GM23248 (cell line): Measurements from ENCODE around the gene SERTAD2. TPM values are rescaled to one million over a fixed set of nuclear protein-coding genes. Genes with fewer than 3 reads are reported as not detected.

Source experiments
- DNase-seq: peaks from one replicate; pipeline ENCODE4 v3.0.0-alpha.2; 2015
- H2AFZ ChIP-seq: fragments of 200-600 bp; sonication (generic); 2 replicates; pipeline ENCODE4 v1.6.1; 2016; ENCODE audit warnings: antibody characterized with exemption
- H3F3A ChIP-seq: fragments of 200-600 bp; sonication (generic); 2 replicates; pipeline ENCODE4 v1.6.1; 2016; ENCODE audit warnings: mild to moderate bottlenecking, antibody characterized with exemption, mixed run types; ENCODE audit not compliant: insufficient read depth
- H3K27ac ChIP-seq: fragments of 200-600 bp; sonication (generic); 2 replicates; pipeline ENCODE4 v1.5.1; 2016; ENCODE audit warnings: mild to moderate bottlenecking
- H3K27me3 ChIP-seq: fragments of 200-600 bp; sonication (generic); replicated peaks from 2 replicates; pipeline ENCODE4 v1.6.1; 2016; ENCODE audit warnings: mild to moderate bottlenecking; ENCODE audit not compliant: insufficient read depth
- H3K36me3 ChIP-seq: fragments of 200-600 bp; sonication (generic); 2 replicates; pipeline ENCODE4 v1.6.1; 2016; ENCODE audit warnings: low read depth, mild to moderate bottlenecking
- H3K4me1 ChIP-seq: fragments of 200-600 bp; sonication (generic); 2 replicates; pipeline ENCODE4 v1.6.1; 2016; ENCODE audit warnings: mild to moderate bottlenecking; ENCODE audit not compliant: insufficient read depth
- H3K4me2 ChIP-seq: fragments of 200-600 bp; sonication (generic); one replicate; pipeline ENCODE4 v1.6.1; 2016; ENCODE audit warnings: mild to moderate bottlenecking; ENCODE audit not compliant: unreplicated experiment
- H3K4me3 ChIP-seq: fragments of 200-600 bp; sonication (generic); 2 replicates; pipeline ENCODE4 v1.5.1; 2016; ENCODE audit warnings: mild to moderate bottlenecking
- H3K79me2 ChIP-seq: fragments of 200-600 bp; sonication (generic); 2 replicates; pipeline ENCODE4 v1.6.1; 2016; ENCODE audit warnings: mild to moderate bottlenecking; ENCODE audit not compliant: insufficient read depth
- H3K9ac ChIP-seq: fragments of 200-600 bp; sonication (generic); 2 replicates; pipeline ENCODE4 v1.6.1; 2016; ENCODE audit warnings: mild to moderate bottlenecking
- H3K9me2 ChIP-seq: fragments of 200-600 bp; sonication (generic); 2 replicates; pipeline ENCODE4 v1.6.1; 2016; ENCODE audit warnings: mixed run types, mild to moderate bottlenecking, moderate library complexity; ENCODE audit not compliant: insufficient read depth
- H3K9me3 ChIP-seq: fragments of 200-600 bp; sonication (generic); one replicate; pipeline ENCODE4 v1.6.1; 2017; ENCODE audit warnings: low read depth
- H4K20me1 ChIP-seq: fragments of 200-600 bp; sonication (generic); 2 replicates; pipeline ENCODE4 v1.6.0; 2016; ENCODE audit not compliant: insufficient read depth
- EZH2 ChIP-seq: fragments of 200-600 bp; sonication (generic); IDR thresholded peaks from 2 replicates; pipeline ENCODE4 v1.6.1; 2018; ENCODE audit warnings: antibody characterized with exemption, mild to moderate bottlenecking; ENCODE audit not compliant: insufficient read depth, poor library complexity, severe bottlenecking
- EZH2phosphoT487 ChIP-seq: fragments of 200-600 bp; sonication (generic); IDR thresholded peaks from 2 replicates; pipeline ENCODE4 v1.6.1; 2018; ENCODE audit warnings: antibody characterized with exemption, moderate library complexity, mild to moderate bottlenecking, low read depth; ENCODE audit not compliant: insufficient read depth
- WGBS, 2 experiments: methylation state at CpG; one replicate each; pipeline ENCODE4 v1.1.6; 2015 to 2017; ENCODE audit warnings: low lambda C conversion rate in 2 of 2, low coverage in 1 of 2; ENCODE audit errors: missing lambda C conversion rate in 2 of 2; 5-methylcytosine and 5-hydroxymethylcytosine counted together
- in situ Hi-C: fragments of 300-500 bp; cut with MboI; formaldehyde crosslinking; loops from 2 replicates; pipeline ENCODE4 v1.15.0; 2020
- polyA plus RNA-seq: library from polyadenylated mRNA; unstranded; fragments of >200 nt; fragmentation: Nextera tagmentation; extraction: Ambion mirVana; gene quantifications from 2 replicates; pipeline ENCODE4 v1.2.1, GENCODE V29; 2016
- total RNA-seq: library from RNA; depleted of rRNA; stranded (reverse); fragments of >200 nt; shearing (Covaris generic); gene quantifications from 2 replicates; pipeline ENCODE4 v1.2.3, GENCODE V29; 2014

The SERTAD2 gene
- total and polyA plus RNA-seq, 2 experiments from 2014 or later: 21.0 to 30.0 TPM

DNA sequence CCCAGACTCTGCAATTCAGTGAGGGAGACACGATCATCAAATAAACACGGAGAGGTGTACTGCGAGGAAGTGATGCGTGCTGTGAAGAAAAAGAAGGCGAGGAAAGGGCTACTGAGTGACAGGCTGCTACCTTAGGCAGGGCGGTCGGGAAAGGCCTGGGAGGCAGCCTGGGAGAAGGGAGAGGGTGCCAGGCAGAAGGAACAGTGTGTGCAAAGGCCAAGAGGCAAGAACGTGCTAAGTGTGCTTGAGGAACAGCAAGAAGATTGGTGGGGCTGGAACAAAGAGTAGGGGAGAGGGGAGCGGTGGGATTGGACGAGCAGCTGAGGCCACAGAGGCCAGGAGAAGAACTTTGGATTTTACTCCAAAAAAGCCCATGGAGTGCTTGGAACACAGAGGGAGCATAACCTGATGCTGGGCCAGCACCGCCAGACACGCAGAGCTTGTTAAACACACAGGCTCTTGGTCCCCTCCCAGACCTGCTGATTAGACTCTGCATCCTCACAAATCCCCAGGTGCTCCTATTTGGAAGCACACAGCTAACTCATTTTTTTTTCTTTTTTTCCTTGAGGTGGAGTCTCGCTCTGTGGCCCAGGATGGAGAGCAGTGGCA, 30.4 kb downstream of the SERTAD2 start:
- Histone ChIP-seq H3K79me2 (no peaks in the 10 kb centered on the region), H2AFZ (no peak overlapping the region)

DNA sequence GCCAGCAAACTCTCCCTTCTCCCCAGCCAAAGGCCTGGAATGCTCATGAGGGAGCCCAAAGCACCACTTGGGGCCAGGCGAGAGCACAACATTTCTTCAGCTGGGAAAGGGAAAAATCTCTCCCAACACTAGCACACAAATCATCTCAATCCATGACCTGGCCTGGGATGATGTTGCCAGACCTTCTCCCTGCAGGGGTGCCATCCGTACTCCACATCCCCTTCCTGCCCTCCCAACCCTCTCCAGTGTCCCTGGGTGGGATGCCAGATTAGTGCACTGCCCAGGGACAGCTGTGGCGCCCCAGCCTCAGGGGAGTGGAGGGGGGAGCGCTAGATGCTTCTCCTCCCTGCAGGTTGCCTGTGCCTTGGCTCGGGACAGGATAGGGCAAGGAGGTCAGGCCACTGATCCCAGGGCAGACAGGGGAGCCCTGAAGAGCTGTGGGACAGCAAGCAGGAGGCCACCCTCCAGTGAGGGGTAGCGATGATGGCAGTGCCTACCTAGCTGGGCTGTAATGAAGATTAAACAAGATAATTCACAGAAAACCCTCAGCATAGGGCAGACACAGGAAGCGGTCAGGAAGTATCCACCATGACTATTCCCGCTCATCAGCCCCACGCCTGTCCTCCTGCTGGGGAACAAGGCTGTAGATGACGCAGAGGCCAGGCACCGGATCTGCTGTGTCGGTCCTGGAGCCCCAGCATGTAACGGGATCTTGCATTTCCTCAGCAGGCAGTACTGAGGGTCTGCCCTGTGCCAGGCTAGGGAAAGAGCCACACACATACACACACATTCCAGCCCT, 31.1 kb downstream of the SERTAD2 start:
- H3K9ac ChIP-seq: no peak overlapping the region
- no peaks in the 10 kb centered on the region for H3K36me3 ChIP-seq
- no peak overlapping the region for H3K4me3 ChIP-seq
- H3K9me2 ChIP-seq: no peaks in the 10 kb centered on the region
- 81 to 82% methylated on average over 13 of the region's 13 CpGs for WGBS, 2 experiments
- DNase-seq: no peak
- H3K4me1 ChIP-seq: no peaks in the 10 kb centered on the region
- in situ Hi-C loops: no loop called here
- H3K4me2 ChIP-seq: no peak overlapping the region
- no peaks in the 10 kb centered on the region for H3K79me2 ChIP-seq
- no peak overlapping the region for H3K27ac ChIP-seq
- H3K27me3 ChIP-seq: no peaks in the 10 kb centered on the region
- no peaks in the 10 kb centered on the region for H3K9me3 ChIP-seq
- TF ChIP-seq EZH2 (no peak), EZH2phosphoT487 (no peak)
- no peaks in the 10 kb centered on the region for H3F3A ChIP-seq
- H4K20me1 ChIP-seq: no peaks in the 10 kb centered on the region
- no peak overlapping the region for H2AFZ ChIP-seq

More for the DNA sequence above, 30.4 kb downstream of the SERTAD2 start:
- in situ Hi-C loops: no loop called here
- Histone ChIP-seq H3K27ac (no peak overlapping the region), H3K36me3 (no peaks in the 10 kb centered on the region), H3F3A (0 out of 2 replicates have a peak, but pooled peaks cover 1% of the 10 kb centered on the region), H3K9me3 (no peaks in the 10 kb centered on the region), H3K27me3 (no peaks in the 10 kb centered on the region), H3K9ac (no peak overlapping the region), H3K4me1 (no peaks in the 10 kb centered on the region), H4K20me1 (no peaks in the 10 kb centered on the region), H3K4me2 (no peak overlapping the region), H3K4me3 (no peak overlapping the region), H3K9me2 (no peaks in the 10 kb centered on the region)
- WGBS, 2 experiments: 79 to 90% methylated on average over 13 of the region's 13 CpGs
- TF ChIP-seq EZH2 (no peak), EZH2phosphoT487 (no peak)
- no peak for DNase-seq

DNA sequence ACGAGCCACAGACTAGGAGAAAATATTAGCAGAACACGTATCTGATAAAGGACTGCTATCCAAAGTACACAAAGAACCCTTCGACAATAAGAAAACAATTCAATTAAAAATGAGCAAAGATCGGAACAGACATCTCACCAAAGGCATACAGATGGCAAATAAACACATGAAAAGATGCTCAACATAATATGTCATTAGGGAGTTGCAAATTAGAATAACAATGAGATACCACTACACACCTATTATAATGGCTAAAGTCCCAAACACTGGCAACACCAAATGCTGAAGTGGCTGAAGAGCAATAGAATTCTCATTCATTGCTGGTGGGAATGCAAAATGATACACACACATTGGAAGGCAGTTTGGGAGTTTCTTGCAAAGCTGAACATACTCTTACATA, 33.1 kb downstream of the SERTAD2 start:
- Histone ChIP-seq H4K20me1 (no peaks in the 10 kb centered on the region), H3K36me3 (no peaks in the 10 kb centered on the region), H2AFZ (no peak overlapping the region), H3K9me2 (no peaks in the 10 kb centered on the region), H3K27ac (no peak overlapping the region), H3K4me2 (no peak overlapping the region), H3K27me3 (no peaks in the 10 kb centered on the region), H3K9ac (no peak overlapping the region), H3F3A (no peaks in the 10 kb centered on the region), H3K9me3 (no peaks in the 10 kb centered on the region), H3K4me1 (no peaks in the 10 kb centered on the region), H3K79me2 (no peaks in the 10 kb centered on the region), H3K4me3 (no peak overlapping the region)
- in situ Hi-C loops: no loop called here
- 97 to 99% methylated on average over 4 of the region's 4 CpGs for WGBS, 2 experiments
- no peak for TF ChIP-seq EZH2
- TF ChIP-seq EZH2phosphoT487: no peak
- DNase-seq: no peak

- Histone ChIP-seq H3K9ac (no peak overlapping the region), H3K9me3 (no peaks in the 10 kb centered on the region), H3K4me2 (no peak overlapping the region), H3K4me1 (no peaks in the 10 kb centered on the region), H3F3A (no peaks in the 10 kb centered on the region), H3K9me2 (no peaks in the 10 kb centered on the region), H2AFZ (no peak overlapping the region), H3K36me3 (no peaks in the 10 kb centered on the region), H3K27ac (no peak overlapping the region), H4K20me1 (no peaks in the 10 kb centered on the region), H3K79me2 (no peaks in the 10 kb centered on the region), H3K27me3 (no peaks in the 10 kb centered on the region), H3K4me3 (no peak overlapping the region)
- in situ Hi-C loops: no loop called here
- 46 to 53% methylated on average over 5 to 6 of the region's 6 CpGs for WGBS, 2 experiments
- DNase-seq: no peak
- TF ChIP-seq EZH2phosphoT487: no peak
- no peak for TF ChIP-seq EZH2
Measured at GRCh38 chr2:64617631-64618151, 36.0 kb downstream of the SERTAD2 start.
